B cell (primary cell): ENCODE results near the gene ZNF747. TPM values are rescaled to one million over a fixed set of nuclear protein-coding genes. Genes with fewer than 3 reads are reported as not detected.

ENCODE experiments used
- ATAC-seq: fragments of 200-7000 bp; cut with Tn5 transposase; one replicate; pipeline ENCODE4 v1.10.0; 2021; ENCODE audit warnings: low read depth, mild to moderate bottlenecking, moderate number of reproducible peaks, moderate library complexity
- CTCF ChIA-PET: fragments of 350-600 bp; sonication (Branson Sonifier 250); formaldehyde crosslinking; loops from one replicate; lab custom pipeline; 2021; ENCODE audit warnings: antibody characterized with exemption, inconsistent platforms; lab: Charles Lee
- POLR2A ChIA-PET: fragments of 350-600 bp; sonication (Branson Sonifier 250); formaldehyde crosslinking; loops from one replicate; lab custom pipeline; 2021; ENCODE audit warnings: antibody characterized with exemption; lab: Charles Lee
- DNase-seq: peaks from one replicate; pipeline ENCODE4 v3.0.0; 2013
- H2AFZ ChIP-seq: 2 replicates; pipeline ENCODE4 v1.6.1; 2012; ENCODE audit warnings: mild to moderate bottlenecking, low read depth, low read length; ENCODE audit not compliant: insufficient read depth, poor library complexity, severe bottlenecking
- H3K27ac ChIP-seq, 2 donors: 1 replicate in 1 of 2; 2 replicates in 1 of 2; pipeline ENCODE4 v1.5.1; 2012 to 2013; ENCODE audit warnings: low read length in 2 of 2, mild to moderate bottlenecking in 2 of 2, moderate library complexity in 1 of 2
- H3K27me3 ChIP-seq, 4 experiments: fragments of 200-600 bp in 1 of 4; sonication (generic) in 1 of 4; replicated peaks in 1 of 4; 1 replicate in 2 of 4; 2 replicates in 2 of 4; pipeline versions ENCODE4 v1.6.1 to v1.7.0; 2013 to 2016; ENCODE audit warnings: low read length in 3 of 4, mild to moderate bottlenecking in 2 of 4, mixed read lengths in 1 of 4, moderate library complexity in 1 of 4; ENCODE audit not compliant: insufficient read depth in 4 of 4, control insufficient read depth in 3 of 4; ENCODE audit errors: control extremely low read depth in 1 of 4
- H3K36me3 ChIP-seq, 2 experiments: replicated peaks in 1 of 2; 1 replicate in 1 of 2; 2 replicates in 1 of 2; pipeline versions ENCODE4 v1.6.1 to v1.7.1; 2013; ENCODE audit warnings: low read length in 1 of 2; ENCODE audit not compliant: insufficient read depth in 2 of 2, control insufficient read depth in 1 of 2; ENCODE audit errors: control extremely low read depth in 1 of 2, extremely low read depth in 1 of 2
- H3K4me1 ChIP-seq, 2 donors: fragments of 200-600 bp in 1 of 2; sonication (generic) in 1 of 2; 1 replicate in 1 of 2; 2 replicates in 1 of 2; pipeline versions ENCODE4 v1.5.1 to v1.6.1; 2013 to 2017; ENCODE audit warnings: low read length in 2 of 2; ENCODE audit not compliant: control insufficient read depth in 2 of 2, insufficient read depth in 2 of 2
- H3K4me2 ChIP-seq: replicated peaks from 2 replicates; pipeline ENCODE3; 2012; ENCODE audit warnings: mild to moderate bottlenecking, low read depth, low read length; ENCODE audit not compliant: poor library complexity, severe bottlenecking
- H3K4me3 ChIP-seq, 5 experiments: fragments of 200-600 bp in 1 of 5; sonication (generic) in 1 of 5; 1 replicate in 3 of 5; 2 replicates in 2 of 5; pipeline versions ENCODE4 v1.5.1 to v1.7.0; 2011 to 2016; ENCODE audit warnings: low read length in 4 of 5, mild to moderate bottlenecking in 4 of 5, low read depth in 2 of 5, control low read depth in 1 of 5, moderate library complexity in 1 of 5; ENCODE audit not compliant: insufficient read depth in 1 of 5; ENCODE audit errors: control extremely low read depth in 1 of 5, extremely low read depth in 1 of 5
- H3K79me2 ChIP-seq: fragments of 200-600 bp; sonication (generic); one replicate; pipeline ENCODE4 v1.6.0; 2016; ENCODE audit warnings: low read length; ENCODE audit not compliant: control insufficient read depth, insufficient read depth
- H3K9ac ChIP-seq: fragments of 200-600 bp; sonication (generic); 2 replicates; pipeline ENCODE4 v1.6.1; 2017; ENCODE audit warnings: mild to moderate bottlenecking, low read length, moderate library complexity
- H3K9me3 ChIP-seq, 3 donors: one replicate each; pipeline versions ENCODE4 v1.6.1 to v1.7.1; 2013; ENCODE audit warnings: low read length in 2 of 3; ENCODE audit not compliant: control insufficient read depth in 2 of 3, insufficient read depth in 1 of 3; ENCODE audit errors: control extremely low read depth in 1 of 3
- H4K20me1 ChIP-seq: 2 replicates; pipeline ENCODE4 v1.6.0; 2012; ENCODE audit warnings: mild to moderate bottlenecking, low read length; ENCODE audit not compliant: insufficient read depth, control insufficient read depth, poor library complexity, severe bottlenecking
- H3K27ac Mint-ChIP-seq: one replicate; pipeline ENCODE4 v1.8.0; 2021; ENCODE audit warnings: mixed read lengths
- H3K27me3 Mint-ChIP-seq: one replicate; pipeline ENCODE4 v1.8.0; 2021; ENCODE audit warnings: mixed read lengths
- H3K4me1 Mint-ChIP-seq: one replicate; pipeline ENCODE4 v1.8.0; 2021; ENCODE audit warnings: mixed read lengths
- H3K4me3 Mint-ChIP-seq: one replicate; pipeline ENCODE4 v1.8.0; 2021; ENCODE audit warnings: mixed read lengths
- H3K9me3 Mint-ChIP-seq: one replicate; pipeline ENCODE4 v1.8.0; 2022; ENCODE audit warnings: mixed read lengths; ENCODE audit not compliant: insufficient read depth
- EZH2 ChIP-seq: IDR thresholded peaks from 2 replicates; pipeline ENCODE4 v1.6.1; 2012; ENCODE audit warnings: borderline replicate concordance, low read depth, mild to moderate bottlenecking, moderate library complexity, low read length; ENCODE audit not compliant: insufficient read depth, poor library complexity, severe bottlenecking
- WGBS: methylation state at CpG from one replicate; pipeline ENCODE4 v1.1.5; 2013; ENCODE audit warnings: missing lambda C conversion rate; ENCODE audit not compliant: insufficient coverage; 5-methylcytosine and 5-hydroxymethylcytosine counted together
- intact Hi-C: fragments of 100-400 bp; cut with micrococcal nuclease; formaldehyde crosslinking; loops from one replicate; pipeline ENCODE4 v1.10.0; 2022
- polyA plus RNA-seq: library from polyadenylated mRNA; depleted of rRNA; stranded (reverse); fragments of >200 nt; gene quantifications from 2 replicates; pipeline ENCODE4 v1.2.3, GENCODE V29; 2012
- total RNA-seq, 2 donors: library from RNA; stranded (reverse); fragments of 120-200 nt in 1 of 2; gene quantifications; 1 replicate in 1 of 2; 2 replicates in 1 of 2; pipeline versions ENCODE4 v1.2.3 to v1.2.4, GENCODE V29; 2013 to 2022
- TF ChIP-seq, protein P1 (sequence below): fragments of 200-600 bp; IDR thresholded peaks from one replicate; pipeline ENCODE4 v1.8.0; 2022; ENCODE audit warnings: antibody characterized with exemption, mild to moderate bottlenecking

ZNF747 gene
- total and polyA plus RNA-seq, 2 donors (not counting 1 experiment from before 2014, with no cell fraction given), result 9.7 to 17.3 TPM

DNA sequence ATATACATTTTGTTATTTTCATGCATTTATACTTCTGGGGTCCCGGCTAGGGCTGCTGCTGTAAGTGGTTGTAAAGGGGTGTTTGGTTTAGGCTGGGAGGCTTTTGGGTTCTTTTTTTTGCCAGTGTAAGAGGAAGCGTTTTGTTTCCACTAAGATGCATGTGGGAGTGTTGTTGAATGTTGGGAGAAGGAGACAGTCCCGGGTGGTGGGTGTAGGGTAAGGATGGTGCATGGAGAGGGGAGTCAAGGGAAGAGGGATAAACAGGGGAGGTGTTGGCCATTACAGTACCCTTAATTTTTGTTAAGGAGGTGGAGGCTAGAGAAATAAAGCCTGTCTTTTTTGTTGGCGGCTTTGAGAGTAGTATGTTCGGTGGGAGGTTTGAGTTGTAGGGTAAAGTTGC is 8.4 kb upstream of the ZNF747 start:
- POLR2A ChIA-PET, result interaction anchor here (0.6 kb wide), 1 partner anchor 94 kb away, joined by 3 read pairs; no protein-coding TSS in a partner anchor
- no peak overlapping the region for H3K4me2 ChIP-seq
- H4K20me1 ChIP-seq, result no peaks in the 10 kb centered on the region
- H3K27ac ChIP-seq, result no peak overlapping the region
- H3K27me3 Mint-ChIP-seq, result no peaks in the 10 kb centered on the region
- no peaks in the 10 kb centered on the region for H3K9me3 Mint-ChIP-seq
- H3K27me3 ChIP-seq, result no peaks in the 10 kb centered on the region
- H3K9me3 ChIP-seq, result no peaks in the 10 kb centered on the region
- TF ChIP-seq, protein P1, sequence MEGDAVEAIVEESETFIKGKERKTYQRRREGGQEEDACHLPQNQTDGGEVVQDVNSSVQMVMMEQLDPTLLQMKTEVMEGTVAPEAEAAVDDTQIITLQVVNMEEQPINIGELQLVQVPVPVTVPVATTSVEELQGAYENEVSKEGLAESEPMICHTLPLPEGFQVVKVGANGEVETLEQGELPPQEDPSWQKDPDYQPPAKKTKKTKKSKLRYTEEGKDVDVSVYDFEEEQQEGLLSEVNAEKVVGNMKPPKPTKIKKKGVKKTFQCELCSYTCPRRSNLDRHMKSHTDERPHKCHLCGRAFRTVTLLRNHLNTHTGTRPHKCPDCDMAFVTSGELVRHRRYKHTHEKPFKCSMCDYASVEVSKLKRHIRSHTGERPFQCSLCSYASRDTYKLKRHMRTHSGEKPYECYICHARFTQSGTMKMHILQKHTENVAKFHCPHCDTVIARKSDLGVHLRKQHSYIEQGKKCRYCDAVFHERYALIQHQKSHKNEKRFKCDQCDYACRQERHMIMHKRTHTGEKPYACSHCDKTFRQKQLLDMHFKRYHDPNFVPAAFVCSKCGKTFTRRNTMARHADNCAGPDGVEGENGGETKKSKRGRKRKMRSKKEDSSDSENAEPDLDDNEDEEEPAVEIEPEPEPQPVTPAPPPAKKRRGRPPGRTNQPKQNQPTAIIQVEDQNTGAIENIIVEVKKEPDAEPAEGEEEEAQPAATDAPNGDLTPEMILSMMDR, result no peak
- TF ChIP-seq EZH2, result no peak
- CTCF ChIA-PET, result no interaction called here
- H2AFZ ChIP-seq, result no peak overlapping the region
- no peaks in the 10 kb centered on the region for H3K4me1 Mint-ChIP-seq
- no peak overlapping the region for H3K9ac ChIP-seq
- H3K36me3 ChIP-seq, result no peaks in the 10 kb centered on the region
- ATAC-seq (no peak), DNase-seq (no peak)
- intact Hi-C loops, result no loop called here
- H3K27ac Mint-ChIP-seq, result no peak overlapping the region
- 95% methylated on average over 4 of the region's 5 CpGs for WGBS
- H3K4me3 Mint-ChIP-seq, result no peak overlapping the region
- H3K4me3 ChIP-seq, result no peak overlapping the region
- H3K79me2 ChIP-seq, result peaks cover 89% of the 10 kb centered on the region
- no peaks in the 10 kb centered on the region for H3K4me1 ChIP-seq

DNA sequence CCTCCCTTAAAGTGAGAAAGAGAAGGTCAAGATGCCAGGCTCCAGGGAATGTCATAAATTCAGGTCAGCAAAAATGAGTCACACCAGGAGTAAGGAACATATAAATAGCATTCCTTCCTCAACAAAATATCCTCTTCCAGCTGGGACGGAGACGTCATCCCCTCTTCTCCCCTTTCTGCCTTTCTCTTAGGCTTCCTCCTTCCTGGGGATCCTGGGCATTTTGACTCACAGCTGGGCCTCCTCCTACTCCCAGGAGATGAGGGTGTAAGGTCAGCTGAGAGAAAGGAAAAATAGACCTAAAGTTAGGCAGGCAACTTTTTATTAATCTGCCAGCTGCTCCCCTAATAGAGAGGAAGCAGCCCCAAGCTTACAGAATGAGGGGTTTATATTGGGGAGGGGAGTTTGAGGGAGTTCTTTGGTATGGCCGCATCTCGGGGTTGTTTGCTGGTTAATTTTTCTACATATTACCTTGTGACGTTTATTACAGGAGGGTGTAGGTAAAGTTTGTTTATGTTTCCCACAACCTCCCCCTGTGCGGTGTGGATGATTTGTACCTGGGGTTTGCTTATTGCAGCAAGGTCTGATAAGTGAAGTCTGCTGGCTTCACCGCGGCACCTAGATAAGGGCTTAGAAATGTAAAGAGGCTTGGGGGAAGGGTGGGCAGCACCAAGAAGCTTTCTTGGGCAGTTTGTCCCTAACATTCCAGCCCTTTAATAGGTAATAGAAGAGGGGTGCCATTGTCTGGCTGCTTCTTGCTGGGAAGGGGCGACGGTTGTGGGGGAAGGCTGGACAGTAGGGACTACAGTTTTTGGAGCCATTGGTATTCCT is 7.1 kb upstream of the ZNF747 start:
- H3K4me2 ChIP-seq, result no peak overlapping the region
- no peak overlapping the region for H3K4me3 ChIP-seq
- H3K4me1 ChIP-seq, result no peaks in the 10 kb centered on the region
- no peak for TF ChIP-seq EZH2
- TF ChIP-seq, protein P1, result no peak
- Mint-ChIP-seq H3K4me1 (peaks cover 5% of the 10 kb centered on the region), H3K27ac (no peak overlapping the region), H3K4me3 (no peak overlapping the region), H3K9me3 (no peaks in the 10 kb centered on the region), H3K27me3 (no peaks in the 10 kb centered on the region)
- no peak overlapping the region for H3K27ac ChIP-seq
- DNase-seq (no peak), ATAC-seq (no peak)
- no peaks in the 10 kb centered on the region for H3K36me3 ChIP-seq
- no peak overlapping the region for H2AFZ ChIP-seq
- H3K9ac ChIP-seq, result no peak overlapping the region
- intact Hi-C loops, result no loop called here
- POLR2A ChIA-PET, result no interaction called here
- CTCF ChIA-PET, result interaction anchor here (0.6 kb wide), 1 partner anchor 45 kb away, joined by 3 read pairs; no protein-coding TSS in a partner anchor
- no peaks in the 10 kb centered on the region for H3K9me3 ChIP-seq
- H3K79me2 ChIP-seq, result peaks cover 79% of the 10 kb centered on the region
- WGBS, result 100% methylated on average over 6 of the region's 10 CpGs
- H4K20me1 ChIP-seq, result no peaks in the 10 kb centered on the region
- no peaks in the 10 kb centered on the region for H3K27me3 ChIP-seq
